Measurements from ENCODE around the gene SKIC8. TPM values are rescaled to one million over a fixed set of nuclear protein-coding genes. Genes with fewer than 3 reads are reported as not detected.

Gene SKIC8
- total RNA-seq, 1 experiment from 2014 or later, result 55.5 TPM

DNA sequence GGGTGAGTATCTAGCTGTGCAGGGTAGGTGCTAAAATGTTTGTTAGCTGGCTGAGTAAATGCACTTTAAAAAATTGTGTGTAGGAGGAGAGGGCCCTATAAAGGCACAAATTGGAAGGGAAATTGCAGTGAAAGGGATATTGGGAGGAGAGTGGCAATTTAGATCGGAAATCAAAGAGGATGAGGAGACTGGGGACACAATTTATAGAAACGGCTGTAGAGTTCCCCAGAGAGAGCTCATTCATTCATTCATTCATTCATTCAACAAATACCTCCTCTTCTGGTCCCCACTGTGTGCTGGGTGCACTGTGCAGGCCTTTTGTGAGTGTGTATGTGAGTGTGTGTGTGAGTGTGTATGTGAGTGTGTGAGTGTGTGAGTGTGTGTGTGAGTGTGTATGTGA lies 32.6 kb downstream of the SKIC8 start:
- no peak for TF ChIP-seq EZH2 (IDR thresholded peaks at IDR 0.05; ENCODE audit: borderline replicate concordance, low read depth, low read length, poor library complexity, severe bottlenecking)
- TF ChIP-seq, protein P1, sequence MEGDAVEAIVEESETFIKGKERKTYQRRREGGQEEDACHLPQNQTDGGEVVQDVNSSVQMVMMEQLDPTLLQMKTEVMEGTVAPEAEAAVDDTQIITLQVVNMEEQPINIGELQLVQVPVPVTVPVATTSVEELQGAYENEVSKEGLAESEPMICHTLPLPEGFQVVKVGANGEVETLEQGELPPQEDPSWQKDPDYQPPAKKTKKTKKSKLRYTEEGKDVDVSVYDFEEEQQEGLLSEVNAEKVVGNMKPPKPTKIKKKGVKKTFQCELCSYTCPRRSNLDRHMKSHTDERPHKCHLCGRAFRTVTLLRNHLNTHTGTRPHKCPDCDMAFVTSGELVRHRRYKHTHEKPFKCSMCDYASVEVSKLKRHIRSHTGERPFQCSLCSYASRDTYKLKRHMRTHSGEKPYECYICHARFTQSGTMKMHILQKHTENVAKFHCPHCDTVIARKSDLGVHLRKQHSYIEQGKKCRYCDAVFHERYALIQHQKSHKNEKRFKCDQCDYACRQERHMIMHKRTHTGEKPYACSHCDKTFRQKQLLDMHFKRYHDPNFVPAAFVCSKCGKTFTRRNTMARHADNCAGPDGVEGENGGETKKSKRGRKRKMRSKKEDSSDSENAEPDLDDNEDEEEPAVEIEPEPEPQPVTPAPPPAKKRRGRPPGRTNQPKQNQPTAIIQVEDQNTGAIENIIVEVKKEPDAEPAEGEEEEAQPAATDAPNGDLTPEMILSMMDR (conservative IDR thresholded peaks at IDR 0.05; ENCODE audit: low read depth, low read length), result no peak
- H3K4me1 ChIP-seq (ENCODE audit: insufficient read depth, low read length, poor library complexity, severe bottlenecking), result no peaks in the 10 kb centered on the region
- no TSS peak for BruUV-seq (replicated peaks)
- H3K36me3 ChIP-seq (ENCODE audit: insufficient read depth, low read length, poor library complexity, severe bottlenecking), result no peaks in the 10 kb centered on the region
- H3K4me3 ChIP-seq (ENCODE audit: low read depth, low read length, poor library complexity, severe bottlenecking), result no peak overlapping the region
- H3K9me3 ChIP-seq (ENCODE audit: low read depth, low read length, poor library complexity, severe bottlenecking), result no peaks in the 10 kb centered on the region
- no peaks in the 10 kb centered on the region for H3K27me3 ChIP-seq (replicated peaks; ENCODE audit: insufficient read depth, low read depth, low read length, poor library complexity)
- no peak overlapping the region for H3K27ac ChIP-seq (ENCODE audit: low read depth, low read length, poor library complexity, severe bottlenecking)
- CTCF ChIA-PET, result no interaction called here
- no peak for DNase-seq (ENCODE audit: low spot score)
- POLR2A ChIA-PET (ENCODE audit: low non-redundant PET), result interaction anchor here (0.5 kb wide), 1 partner anchor 18 kb away, joined by 3 read pairs; no protein-coding TSS in a partner anchor
- intact Hi-C loops (cut with micrococcal nuclease; ENCODE audit: unreplicated experiment), result no loop called here

DNA sequence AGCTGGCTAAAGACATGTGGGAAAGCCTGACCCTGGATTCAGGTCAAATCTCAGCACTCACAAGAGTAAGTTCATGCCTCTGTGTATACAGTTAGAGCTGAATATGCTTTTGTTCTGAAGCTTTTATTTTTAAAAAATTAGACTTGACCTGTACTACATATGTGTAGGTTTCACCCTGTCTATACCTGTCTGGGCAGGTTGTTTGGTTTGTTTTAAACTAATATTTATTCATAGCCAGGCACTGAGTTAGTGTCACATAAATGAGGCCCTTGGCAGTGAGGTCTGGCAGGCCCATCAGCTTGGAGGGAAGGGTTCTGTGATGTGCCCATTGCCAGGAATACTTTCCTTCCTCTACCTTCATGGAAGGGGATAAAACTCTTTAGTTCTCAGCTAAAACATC lies 33.2 kb downstream of the SKIC8 start:
- BruUV-seq (replicated peaks), result no TSS peak

DNA sequence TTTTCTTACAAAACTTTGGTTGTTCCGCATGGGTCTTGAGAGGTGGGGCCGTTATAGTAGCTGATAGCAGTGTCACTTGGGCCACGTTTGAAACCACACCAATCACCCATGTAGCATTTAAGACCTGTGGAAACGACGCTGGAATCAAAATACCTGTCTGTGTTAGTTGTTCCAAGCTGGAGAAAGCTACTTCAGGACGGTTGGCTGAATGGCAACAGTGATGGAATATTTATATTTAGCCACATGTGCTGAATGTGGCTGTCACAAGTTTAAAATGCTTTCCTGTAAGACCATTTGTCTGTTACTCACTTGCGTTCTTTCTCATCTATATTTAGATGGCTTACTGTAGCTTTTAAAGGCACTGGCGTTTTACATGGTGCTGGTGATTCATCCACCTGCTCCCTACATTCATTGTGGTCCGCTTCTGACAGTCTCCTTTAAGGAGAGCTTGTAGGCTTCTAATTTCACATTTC lies 33.6 kb downstream of the SKIC8 start:
- BruUV-seq (replicated peaks), result no TSS peak
- Histone ChIP-seq H3K4me1 (ENCODE audit: insufficient read depth, low read length, poor library complexity, severe bottlenecking) (no peaks in the 10 kb centered on the region), H3K4me3 (ENCODE audit: low read depth, low read length, poor library complexity, severe bottlenecking) (no peak overlapping the region), H3K27ac (ENCODE audit: low read depth, low read length, poor library complexity, severe bottlenecking) (no peak overlapping the region), H3K36me3 (ENCODE audit: insufficient read depth, low read length, poor library complexity, severe bottlenecking) (no peaks in the 10 kb centered on the region), H3K27me3 (replicated peaks; ENCODE audit: insufficient read depth, low read depth, low read length, poor library complexity) (no peaks in the 10 kb centered on the region), H3K9me3 (ENCODE audit: low read depth, low read length, poor library complexity, severe bottlenecking) (no peaks in the 10 kb centered on the region)
- ChIA-PET CTCF (interaction anchor here (0.5 to 0.6 kb wide), 2 partner anchors 9 to 332 kb away, joined by 3 to 4 read pairs; no protein-coding TSS in a partner anchor), POLR2A (ENCODE audit: low non-redundant PET) (no interaction called here)
- TF ChIP-seq EZH2 (IDR thresholded peaks at IDR 0.05; ENCODE audit: borderline replicate concordance, low read depth, low read length, poor library complexity, severe bottlenecking), result no peak
- TF ChIP-seq, protein P1 (conservative IDR thresholded peaks at IDR 0.05; ENCODE audit: low read depth, low read length), result no peak
- intact Hi-C loops (cut with micrococcal nuclease; ENCODE audit: unreplicated experiment), result no loop called here
- DNase-seq (ENCODE audit: low spot score), result no peak

More for the DNA sequence above, 33.2 kb downstream of the SKIC8 start:
- no peak overlapping the region for H3K27ac ChIP-seq (ENCODE audit: low read depth, low read length, poor library complexity, severe bottlenecking)
- no peak for TF ChIP-seq EZH2 (IDR thresholded peaks at IDR 0.05; ENCODE audit: borderline replicate concordance, low read depth, low read length, poor library complexity, severe bottlenecking)
- TF ChIP-seq, protein P1 (conservative IDR thresholded peaks at IDR 0.05; ENCODE audit: low read depth, low read length), result no peak
- H3K36me3 ChIP-seq (ENCODE audit: insufficient read depth, low read length, poor library complexity, severe bottlenecking), result no peaks in the 10 kb centered on the region
- no peaks in the 10 kb centered on the region for H3K4me1 ChIP-seq (ENCODE audit: insufficient read depth, low read length, poor library complexity, severe bottlenecking)
- H3K4me3 ChIP-seq (ENCODE audit: low read depth, low read length, poor library complexity, severe bottlenecking), result no peak overlapping the region
- POLR2A ChIA-PET (ENCODE audit: low non-redundant PET), result interaction anchor here (0.5 kb wide), 1 partner anchor 17 kb away, joined by 3 read pairs; no protein-coding TSS in a partner anchor
- no peaks in the 10 kb centered on the region for H3K9me3 ChIP-seq (ENCODE audit: low read depth, low read length, poor library complexity, severe bottlenecking)
- no peak for DNase-seq (ENCODE audit: low spot score)
- intact Hi-C loops (cut with micrococcal nuclease; ENCODE audit: unreplicated experiment), result no loop called here
- no peaks in the 10 kb centered on the region for H3K27me3 ChIP-seq (replicated peaks; ENCODE audit: insufficient read depth, low read depth, low read length, poor library complexity)
- CTCF ChIA-PET, result no interaction called here

Measured in A673 (cell line).